ENCODE data around the gene ZNF692. TPM values are rescaled to one million over a fixed set of nuclear protein-coding genes. Genes with fewer than 3 reads are reported as not detected.
A peak's percentile ranks its signal among the peaks of the same experiment; 100 is the strongest.

ZNF692 gene
- total RNA-seq, 1 experiment from 2014 or later: 59.1 TPM

DNA sequence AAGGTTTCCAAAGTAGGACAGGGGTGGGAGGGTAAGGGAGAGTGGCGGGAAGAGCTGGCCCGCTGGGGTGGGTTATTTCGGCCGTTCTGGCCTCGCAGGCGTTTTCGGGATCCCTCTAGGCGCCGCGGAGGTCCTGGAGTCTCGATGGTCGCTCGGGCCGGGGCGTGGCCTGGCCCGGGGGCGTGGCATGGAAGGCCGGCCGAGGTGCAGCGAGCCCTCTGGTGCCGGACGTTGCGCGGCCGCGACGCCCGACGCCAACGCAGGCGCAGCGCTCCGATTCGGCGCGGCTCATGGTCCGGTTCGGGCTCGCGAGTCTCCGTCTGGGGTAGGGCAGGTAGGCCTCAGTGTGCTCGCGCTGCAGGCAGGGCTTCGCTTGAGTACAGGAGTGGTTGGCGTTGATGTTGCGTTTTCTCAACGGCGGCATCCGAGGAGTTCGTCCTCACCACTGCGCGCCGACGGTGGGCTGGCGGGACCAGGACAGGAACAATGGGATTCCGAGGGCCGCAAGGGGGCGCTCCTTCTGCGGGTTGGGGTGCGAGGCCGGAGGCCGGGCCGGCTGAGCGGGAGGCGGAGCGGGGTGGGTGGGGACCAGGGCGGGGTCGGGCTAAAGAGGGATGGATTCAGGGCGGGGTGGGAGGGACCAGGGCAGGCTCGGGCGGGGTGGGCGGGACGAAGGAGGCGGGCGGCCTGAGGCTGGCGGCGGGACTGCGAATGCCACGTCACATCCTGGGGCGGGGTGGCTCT lies 47.3 kb upstream of the ZNF692 start, which contains the start of gene PGBD2 (continued):
- TF ChIP-seq, protein P1, sequence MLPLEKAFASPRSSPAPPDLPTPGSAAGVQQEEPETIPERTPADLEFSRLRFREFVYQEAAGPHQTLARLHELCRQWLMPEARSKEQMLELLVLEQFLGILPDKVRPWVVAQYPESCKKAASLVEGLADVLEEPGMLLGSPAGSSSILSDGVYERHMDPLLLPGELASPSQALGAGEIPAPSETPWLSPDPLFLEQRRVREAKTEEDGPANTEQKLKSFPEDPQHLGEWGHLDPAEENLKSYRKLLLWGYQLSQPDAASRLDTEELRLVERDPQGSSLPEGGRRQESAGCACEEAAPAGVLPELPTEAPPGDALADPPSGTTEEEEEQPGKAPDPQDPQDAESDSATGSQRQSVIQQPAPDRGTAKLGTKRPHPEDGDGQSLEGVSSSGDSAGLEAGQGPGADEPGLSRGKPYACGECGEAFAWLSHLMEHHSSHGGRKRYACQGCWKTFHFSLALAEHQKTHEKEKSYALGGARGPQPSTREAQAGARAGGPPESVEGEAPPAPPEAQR (CRISPR knock-in tag; IDR thresholded peaks at IDR 0.05): no peak
- no peak for TF ChIP-seq IRF2 (CRISPR knock-in tag; IDR thresholded peaks at IDR 0.05; ENCODE audit: borderline replicate concordance, low read depth)
- TF ChIP-seq, protein P2, sequence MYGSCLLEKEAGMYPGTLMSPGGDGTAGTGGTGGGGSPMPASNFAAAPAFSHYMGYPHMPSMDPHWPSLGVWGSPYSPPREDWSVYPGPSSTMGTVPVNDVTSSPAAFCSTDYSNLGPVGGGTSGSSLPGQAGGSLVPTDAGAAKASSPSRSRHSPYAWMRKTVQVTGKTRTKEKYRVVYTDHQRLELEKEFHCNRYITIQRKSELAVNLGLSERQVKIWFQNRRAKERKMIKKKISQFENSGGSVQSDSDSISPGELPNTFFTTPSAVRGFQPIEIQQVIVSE (CRISPR knock-in tag; IDR thresholded peaks at IDR 0.05; ENCODE audit: borderline replicate concordance): no peak
- TF ChIP-seq, protein P3, sequence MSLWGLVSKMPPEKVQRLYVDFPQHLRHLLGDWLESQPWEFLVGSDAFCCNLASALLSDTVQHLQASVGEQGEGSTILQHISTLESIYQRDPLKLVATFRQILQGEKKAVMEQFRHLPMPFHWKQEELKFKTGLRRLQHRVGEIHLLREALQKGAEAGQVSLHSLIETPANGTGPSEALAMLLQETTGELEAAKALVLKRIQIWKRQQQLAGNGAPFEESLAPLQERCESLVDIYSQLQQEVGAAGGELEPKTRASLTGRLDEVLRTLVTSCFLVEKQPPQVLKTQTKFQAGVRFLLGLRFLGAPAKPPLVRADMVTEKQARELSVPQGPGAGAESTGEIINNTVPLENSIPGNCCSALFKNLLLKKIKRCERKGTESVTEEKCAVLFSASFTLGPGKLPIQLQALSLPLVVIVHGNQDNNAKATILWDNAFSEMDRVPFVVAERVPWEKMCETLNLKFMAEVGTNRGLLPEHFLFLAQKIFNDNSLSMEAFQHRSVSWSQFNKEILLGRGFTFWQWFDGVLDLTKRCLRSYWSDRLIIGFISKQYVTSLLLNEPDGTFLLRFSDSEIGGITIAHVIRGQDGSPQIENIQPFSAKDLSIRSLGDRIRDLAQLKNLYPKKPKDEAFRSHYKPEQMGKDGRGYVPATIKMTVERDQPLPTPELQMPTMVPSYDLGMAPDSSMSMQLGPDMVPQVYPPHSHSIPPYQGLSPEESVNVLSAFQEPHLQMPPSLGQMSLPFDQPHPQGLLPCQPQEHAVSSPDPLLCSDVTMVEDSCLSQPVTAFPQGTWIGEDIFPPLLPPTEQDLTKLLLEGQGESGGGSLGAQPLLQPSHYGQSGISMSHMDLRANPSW (CRISPR knock-in tag; conservative IDR thresholded peaks at IDR 0.05; ENCODE audit: low read depth): no peak
- peak; percentile 57; the same call in 1 of the 2 replicates for TF ChIP-seq MYBL2 (CRISPR knock-in tag; IDR thresholded peaks at IDR 0.05)
- no peak for TF ChIP-seq PRRX2 (CRISPR knock-in tag; IDR thresholded peaks at IDR 0.05)
- TF ChIP-seq CREB1 (CRISPR knock-in tag; IDR thresholded peaks at IDR 0.05): peak; percentile 70; the same call in 1 of the 2 replicates
- TF ChIP-seq, protein P4, sequence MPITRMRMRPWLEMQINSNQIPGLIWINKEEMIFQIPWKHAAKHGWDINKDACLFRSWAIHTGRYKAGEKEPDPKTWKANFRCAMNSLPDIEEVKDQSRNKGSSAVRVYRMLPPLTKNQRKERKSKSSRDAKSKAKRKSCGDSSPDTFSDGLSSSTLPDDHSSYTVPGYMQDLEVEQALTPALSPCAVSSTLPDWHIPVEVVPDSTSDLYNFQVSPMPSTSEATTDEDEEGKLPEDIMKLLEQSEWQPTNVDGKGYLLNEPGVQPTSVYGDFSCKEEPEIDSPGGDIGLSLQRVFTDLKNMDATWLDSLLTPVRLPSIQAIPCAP (CRISPR knock-in tag; IDR thresholded peaks at IDR 0.05): peak; percentile 78; the same call in 1 of the 2 replicates
- TF ChIP-seq TEAD4 (CRISPR knock-in tag; IDR thresholded peaks at IDR 0.05): no peak
- no peak for TF ChIP-seq JAZF1 (CRISPR knock-in tag; IDR thresholded peaks at IDR 0.05)
- no peak for TF ChIP-seq GRHL2 (CRISPR knock-in tag; IDR thresholded peaks at IDR 0.05; ENCODE audit: insufficient replicate concordance, severe bottlenecking)
- TF ChIP-seq RORB (CRISPR knock-in tag; IDR thresholded peaks at IDR 0.05): no peak
- TF ChIP-seq SMAD4 (CRISPR knock-in tag; IDR thresholded peaks at IDR 0.05): peak; percentile 84; the same call in 1 of the 2 replicates
- TF ChIP-seq ZNF423 (CRISPR knock-in tag; IDR thresholded peaks at IDR 0.05): no peak
- peak; percentile 65 for TF ChIP-seq ZNF317 (CRISPR knock-in tag; IDR thresholded peaks at IDR 0.05; ENCODE audit: borderline replicate concordance, low read depth)
- TF ChIP-seq ZNF121 (CRISPR knock-in tag; IDR thresholded peaks at IDR 0.05): peak; percentile 58; the same call in 1 of the 2 replicates

DNA sequence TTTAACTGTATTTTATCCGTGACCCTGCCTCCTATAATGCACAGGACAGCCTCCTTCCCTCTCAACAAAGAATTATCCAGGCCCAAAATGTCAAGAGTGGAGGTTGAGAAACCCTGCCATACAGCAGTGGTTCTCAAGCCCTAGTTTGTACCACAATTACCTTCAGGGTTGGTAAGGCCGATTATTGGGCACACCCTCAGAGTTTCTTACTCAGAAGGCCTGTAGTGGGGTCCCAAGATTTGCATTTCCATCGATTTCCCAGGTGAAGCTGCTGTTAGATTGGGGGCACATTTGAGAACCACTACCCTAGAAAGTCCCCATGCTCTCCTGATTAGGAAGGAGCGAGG lies 46.8 kb upstream of the ZNF692 start:
- ChIA-PET CTCF (interaction anchor here (0.9 to 1.8 kb wide), 7 partner anchors 8 to 79 kb away, joined by 3 to 24 read pairs (median 7); partner anchors contain the start of genes SH3BP5L and ZNF692), POLR2A (interaction anchor here (0.7 to 1.9 kb wide), 6 partner anchors 8 to 79 kb away, joined by 4 to 13 read pairs (median 5); partner anchors contain the start of genes ZNF672 and ZNF692)
- DNase-seq (ENCODE audit: low spot score) (no peak), ATAC-seq (peak; percentile 1; the same call in 1 of the 2 replicates)
- Mint-ChIP-seq H3K4me1 (peaks cover 35% of the 10 kb centered on the region), H3K27ac (peak overlapping the region; percentile 88), H3K36me3 (peaks cover 10% of the 10 kb centered on the region), H3K27me3 (ENCODE audit: low read depth) (peaks cover 7% of the 10 kb centered on the region), H3K9me3 (no peaks in the 10 kb centered on the region; the same call in 1 of the 2 replicates), H3K4me3 (peak overlapping the region; percentile 87)
- TF ChIP-seq, protein P5, sequence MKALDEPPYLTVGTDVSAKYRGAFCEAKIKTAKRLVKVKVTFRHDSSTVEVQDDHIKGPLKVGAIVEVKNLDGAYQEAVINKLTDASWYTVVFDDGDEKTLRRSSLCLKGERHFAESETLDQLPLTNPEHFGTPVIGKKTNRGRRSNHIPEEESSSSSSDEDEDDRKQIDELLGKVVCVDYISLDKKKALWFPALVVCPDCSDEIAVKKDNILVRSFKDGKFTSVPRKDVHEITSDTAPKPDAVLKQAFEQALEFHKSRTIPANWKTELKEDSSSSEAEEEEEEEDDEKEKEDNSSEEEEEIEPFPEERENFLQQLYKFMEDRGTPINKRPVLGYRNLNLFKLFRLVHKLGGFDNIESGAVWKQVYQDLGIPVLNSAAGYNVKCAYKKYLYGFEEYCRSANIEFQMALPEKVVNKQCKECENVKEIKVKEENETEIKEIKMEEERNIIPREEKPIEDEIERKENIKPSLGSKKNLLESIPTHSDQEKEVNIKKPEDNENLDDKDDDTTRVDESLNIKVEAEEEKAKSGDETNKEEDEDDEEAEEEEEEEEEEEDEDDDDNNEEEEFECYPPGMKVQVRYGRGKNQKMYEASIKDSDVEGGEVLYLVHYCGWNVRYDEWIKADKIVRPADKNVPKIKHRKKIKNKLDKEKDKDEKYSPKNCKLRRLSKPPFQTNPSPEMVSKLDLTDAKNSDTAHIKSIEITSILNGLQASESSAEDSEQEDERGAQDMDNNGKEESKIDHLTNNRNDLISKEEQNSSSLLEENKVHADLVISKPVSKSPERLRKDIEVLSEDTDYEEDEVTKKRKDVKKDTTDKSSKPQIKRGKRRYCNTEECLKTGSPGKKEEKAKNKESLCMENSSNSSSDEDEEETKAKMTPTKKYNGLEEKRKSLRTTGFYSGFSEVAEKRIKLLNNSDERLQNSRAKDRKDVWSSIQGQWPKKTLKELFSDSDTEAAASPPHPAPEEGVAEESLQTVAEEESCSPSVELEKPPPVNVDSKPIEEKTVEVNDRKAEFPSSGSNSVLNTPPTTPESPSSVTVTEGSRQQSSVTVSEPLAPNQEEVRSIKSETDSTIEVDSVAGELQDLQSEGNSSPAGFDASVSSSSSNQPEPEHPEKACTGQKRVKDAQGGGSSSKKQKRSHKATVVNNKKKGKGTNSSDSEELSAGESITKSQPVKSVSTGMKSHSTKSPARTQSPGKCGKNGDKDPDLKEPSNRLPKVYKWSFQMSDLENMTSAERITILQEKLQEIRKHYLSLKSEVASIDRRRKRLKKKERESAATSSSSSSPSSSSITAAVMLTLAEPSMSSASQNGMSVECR (CRISPR knock-in tag; IDR thresholded peaks at IDR 0.05; ENCODE audit: borderline replicate concordance): no peak
- TF ChIP-seq, protein P6, sequence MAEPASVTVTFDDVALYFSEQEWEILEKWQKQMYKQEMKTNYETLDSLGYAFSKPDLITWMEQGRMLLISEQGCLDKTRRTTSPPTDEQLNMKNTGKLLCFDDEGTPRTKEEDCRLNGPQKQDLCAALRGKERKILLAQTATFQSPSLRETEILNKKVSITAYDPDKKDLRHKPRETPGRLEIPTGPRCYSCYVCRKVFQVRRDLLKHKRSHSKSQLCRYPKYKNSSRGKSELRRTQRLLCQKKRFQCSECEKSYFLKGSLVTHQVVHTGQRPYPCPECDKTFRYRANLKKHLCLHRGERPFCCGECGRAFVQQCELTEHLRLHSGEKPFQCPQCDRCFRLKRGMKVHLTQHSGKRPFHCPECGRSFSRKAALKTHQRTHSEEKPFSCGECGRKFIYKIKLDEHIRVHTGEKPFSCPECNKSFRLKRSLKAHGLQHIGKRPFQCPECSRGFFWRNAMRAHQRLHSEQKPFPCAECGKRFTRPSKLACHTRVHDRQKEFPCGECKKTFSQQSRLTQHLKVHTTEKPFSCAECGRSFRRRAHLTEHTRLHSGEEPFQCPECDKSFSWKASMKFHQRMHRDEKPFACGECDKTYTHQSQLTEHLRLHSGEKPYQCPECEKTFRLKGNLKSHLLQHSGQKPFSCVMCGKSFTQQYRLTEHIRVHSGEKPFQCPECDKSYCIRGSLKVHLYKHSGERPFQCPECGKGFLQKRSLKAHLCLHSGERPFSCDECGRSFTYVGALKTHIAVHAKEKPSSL (CRISPR knock-in tag; conservative IDR thresholded peaks at IDR 0.05): no peak
- TF ChIP-seq, protein P7, sequence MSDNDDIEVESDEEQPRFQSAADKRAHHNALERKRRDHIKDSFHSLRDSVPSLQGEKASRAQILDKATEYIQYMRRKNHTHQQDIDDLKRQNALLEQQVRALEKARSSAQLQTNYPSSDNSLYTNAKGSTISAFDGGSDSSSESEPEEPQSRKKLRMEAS (CRISPR knock-in tag; IDR thresholded peaks at IDR 0.05): no peak
- TF ChIP-seq, protein P8, sequence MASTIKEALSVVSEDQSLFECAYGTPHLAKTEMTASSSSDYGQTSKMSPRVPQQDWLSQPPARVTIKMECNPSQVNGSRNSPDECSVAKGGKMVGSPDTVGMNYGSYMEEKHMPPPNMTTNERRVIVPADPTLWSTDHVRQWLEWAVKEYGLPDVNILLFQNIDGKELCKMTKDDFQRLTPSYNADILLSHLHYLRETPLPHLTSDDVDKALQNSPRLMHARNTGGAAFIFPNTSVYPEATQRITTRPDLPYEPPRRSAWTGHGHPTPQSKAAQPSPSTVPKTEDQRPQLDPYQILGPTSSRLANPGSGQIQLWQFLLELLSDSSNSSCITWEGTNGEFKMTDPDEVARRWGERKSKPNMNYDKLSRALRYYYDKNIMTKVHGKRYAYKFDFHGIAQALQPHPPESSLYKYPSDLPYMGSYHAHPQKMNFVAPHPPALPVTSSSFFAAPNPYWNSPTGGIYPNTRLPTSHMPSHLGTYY (CRISPR knock-in tag; IDR thresholded peaks at IDR 0.05): no peak
- no peak for TF ChIP-seq ETV6 (CRISPR knock-in tag; IDR thresholded peaks at IDR 0.05)
